Right lobe of liver (tissue), 4 donors: ENCODE data around the gene RFX8.

Experiments
- CTCF ChIP-seq, 4 donors: fragments of 200-600 bp in 3 of 4; fragments of 450-650 bp in 1 of 4; IDR thresholded peaks; one replicate each; pipeline versions ENCODE4 v1.5.1 to v1.8.0; 2016 to 2022; ENCODE audit warnings: antibody characterized with exemption in 4 of 4, mild to moderate bottlenecking in 2 of 4
- POLR2A ChIP-seq: fragments of 450-650 bp; IDR thresholded peaks from one replicate; pipeline ENCODE4 v1.6.1; 2017; ENCODE audit warnings: antibody characterized with exemption, mild to moderate bottlenecking
- donor health status: DM: no; HTN: no; CAD: no.
- donor health status: DM: no; HTN: no; CAD: no.
- donor health status: DM: no; HTN: yes; CAD: no.

DNA sequence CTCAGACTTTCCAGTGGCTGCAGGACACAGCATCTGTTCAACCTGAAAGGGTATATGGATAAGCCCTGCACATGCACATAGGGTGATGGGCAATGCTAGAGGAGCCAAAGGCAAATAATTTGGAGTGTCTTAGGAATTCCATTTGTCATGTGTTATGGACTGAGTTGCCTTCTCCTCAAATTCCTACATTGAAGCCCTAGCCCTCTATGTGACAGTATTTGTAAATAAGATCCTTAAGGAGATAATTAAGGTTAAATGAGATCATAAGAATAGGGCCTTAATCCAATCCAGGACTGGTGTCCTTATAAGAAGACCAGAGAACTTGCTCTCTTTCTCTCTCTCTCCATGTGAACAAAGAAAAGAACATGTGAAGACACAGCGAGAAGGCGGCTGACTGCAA, 44.8 kb downstream of the RFX8 start:
- TF ChIP-seq CTCF (IDR thresholded peaks at IDR 0.05) (no peak), POLR2A (no peak)
